Measurements from ENCODE around the gene DSG1.
"Not testable (repeated sequence)": the region's sequence is repeated elsewhere in the genome, so short reads cannot be mapped to it uniquely, and the experiment has no call there.

Gene DSG1

DNA sequence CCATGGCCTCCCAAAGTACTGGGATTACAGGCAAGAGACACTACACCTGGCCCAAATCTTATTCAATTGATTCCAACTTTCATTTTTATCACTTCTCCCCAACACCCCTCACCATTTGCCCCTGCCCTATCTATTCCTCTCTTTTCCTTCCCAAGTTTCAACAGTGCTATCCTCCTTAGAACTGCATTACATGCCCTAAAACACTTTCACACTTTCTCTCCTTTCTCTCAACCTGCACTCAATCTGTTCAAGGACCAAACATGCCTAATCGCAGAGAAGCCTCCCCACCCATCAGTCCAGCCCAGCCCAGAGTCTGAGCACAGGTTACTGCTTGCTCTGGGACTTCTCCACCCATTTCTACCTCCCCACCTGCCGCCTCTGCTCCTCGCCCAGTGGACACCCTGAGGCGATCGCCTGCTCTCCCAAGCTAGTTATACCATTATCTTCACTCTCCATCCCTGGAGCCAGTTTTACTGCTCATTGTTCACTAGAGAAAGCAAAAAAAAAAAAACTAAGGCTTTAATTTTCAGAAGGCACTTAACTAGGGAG, 23.7 kb upstream of the DSG1 start:
- H3K9ac ChIP-seq (ENCODE audit: low read length), result no peak overlapping the region
- H3K4me3 ChIP-seq (ENCODE audit: low read length), result no peak overlapping the region
- H3K36me3 ChIP-seq (ENCODE audit: control insufficient read depth, insufficient read depth, low read length), result no peaks in the 10 kb centered on the region
- no peaks in the 10 kb centered on the region for H3K27me3 ChIP-seq (ENCODE audit: control insufficient read depth, insufficient read depth, low read length)
- no peak overlapping the region for H3K27ac ChIP-seq (ENCODE audit: low read depth, low read length)
- no peaks in the 10 kb centered on the region for H3K4me1 ChIP-seq (ENCODE audit: control insufficient read depth, insufficient read depth, low read length)

DNA sequence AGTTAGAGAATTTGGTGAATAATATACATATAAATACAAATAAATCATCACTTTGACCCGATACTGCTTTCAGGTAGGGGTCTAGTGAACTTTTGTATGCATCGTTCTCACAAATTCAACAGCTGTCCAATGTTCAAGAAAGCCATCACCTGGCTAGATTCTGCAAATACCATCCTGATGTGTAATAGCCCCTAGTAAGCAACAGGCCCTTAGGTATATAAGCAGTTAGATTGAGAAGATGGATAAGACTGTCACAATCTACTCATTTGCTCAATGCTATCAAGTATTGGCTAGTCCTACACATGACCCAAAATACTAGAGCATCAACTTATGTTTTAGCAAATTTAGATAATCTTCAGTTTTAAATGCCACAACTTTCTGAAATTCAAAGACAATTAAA, 20.7 kb upstream of the DSG1 start:
- H3K4me1 ChIP-seq (ENCODE audit: control insufficient read depth, insufficient read depth, low read length), result no peaks in the 10 kb centered on the region
- H3K4me3 ChIP-seq (ENCODE audit: low read length), result no peak overlapping the region
- H3K36me3 ChIP-seq (ENCODE audit: control insufficient read depth, insufficient read depth, low read length), result no peaks in the 10 kb centered on the region

DNA sequence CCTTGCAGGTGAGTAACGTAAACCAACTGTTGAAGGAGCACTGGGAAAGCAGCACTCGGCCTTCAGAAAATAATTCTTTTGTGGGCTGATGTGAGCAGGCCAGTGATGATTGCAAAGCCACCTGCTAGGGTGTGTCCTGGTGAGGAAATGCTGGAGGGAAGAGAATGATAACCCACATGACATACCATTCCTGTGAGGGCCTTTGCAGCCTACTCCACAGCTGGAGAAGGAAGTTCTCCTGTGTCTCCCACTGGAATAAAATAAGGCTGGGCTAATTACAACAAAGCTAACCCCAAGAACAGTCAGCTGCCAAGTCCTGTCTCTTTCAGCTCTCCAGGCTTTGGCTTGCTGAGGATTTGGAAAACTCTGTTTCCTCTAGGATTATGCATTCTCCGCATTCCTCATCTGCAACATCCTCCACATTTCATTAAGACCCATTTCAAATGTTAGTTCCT, 16.7 kb upstream of the DSG1 start:
- no peaks in the 10 kb centered on the region for H3K27me3 ChIP-seq (ENCODE audit: control insufficient read depth, insufficient read depth, low read length)
- H3K27ac ChIP-seq (ENCODE audit: low read depth, low read length), result no peak overlapping the region
- H3K4me1 ChIP-seq (ENCODE audit: control insufficient read depth, insufficient read depth, low read length), result no peaks in the 10 kb centered on the region
- no peak overlapping the region for H3K4me3 ChIP-seq (ENCODE audit: low read length)
- H3K36me3 ChIP-seq (ENCODE audit: control insufficient read depth, insufficient read depth, low read length), result no peaks in the 10 kb centered on the region
- no peak overlapping the region for H3K9ac ChIP-seq (ENCODE audit: low read length)

More for the DNA sequence above, 20.7 kb upstream of the DSG1 start:
- no peak overlapping the region for H3K27ac ChIP-seq (ENCODE audit: low read depth, low read length)
- no peaks in the 10 kb centered on the region for H3K27me3 ChIP-seq (ENCODE audit: control insufficient read depth, insufficient read depth, low read length)
- no peak overlapping the region for H3K9ac ChIP-seq (ENCODE audit: low read length)

DNA sequence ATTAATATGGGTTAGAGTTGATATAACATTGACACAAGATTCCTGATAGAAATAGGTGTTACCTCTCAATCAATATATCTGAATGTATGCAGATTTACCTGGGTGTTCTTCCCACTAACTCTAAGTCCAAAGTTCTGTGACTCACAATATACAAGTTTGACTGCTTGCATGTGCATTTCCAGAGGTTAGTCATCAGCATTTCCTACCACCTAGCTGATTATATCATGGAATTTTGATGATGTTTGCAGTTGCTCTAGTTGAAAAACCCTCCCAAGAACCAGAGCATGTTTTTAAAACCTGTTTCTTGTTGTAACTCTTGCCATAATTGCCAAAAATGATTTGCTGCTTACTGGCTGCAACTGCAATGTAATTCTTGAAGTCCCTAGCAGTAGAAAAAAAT, 15.0 kb upstream of the DSG1 start:
- Histone ChIP-seq H3K27ac (ENCODE audit: low read depth, low read length) (no peak overlapping the region), H3K36me3 (ENCODE audit: control insufficient read depth, insufficient read depth, low read length) (no peaks in the 10 kb centered on the region), H3K4me3 (ENCODE audit: low read length) (no peak overlapping the region), H3K9ac (ENCODE audit: low read length) (no peak overlapping the region), H3K27me3 (ENCODE audit: control insufficient read depth, insufficient read depth, low read length) (no peaks in the 10 kb centered on the region), H3K4me1 (ENCODE audit: control insufficient read depth, insufficient read depth, low read length) (no peaks in the 10 kb centered on the region)

DNA sequence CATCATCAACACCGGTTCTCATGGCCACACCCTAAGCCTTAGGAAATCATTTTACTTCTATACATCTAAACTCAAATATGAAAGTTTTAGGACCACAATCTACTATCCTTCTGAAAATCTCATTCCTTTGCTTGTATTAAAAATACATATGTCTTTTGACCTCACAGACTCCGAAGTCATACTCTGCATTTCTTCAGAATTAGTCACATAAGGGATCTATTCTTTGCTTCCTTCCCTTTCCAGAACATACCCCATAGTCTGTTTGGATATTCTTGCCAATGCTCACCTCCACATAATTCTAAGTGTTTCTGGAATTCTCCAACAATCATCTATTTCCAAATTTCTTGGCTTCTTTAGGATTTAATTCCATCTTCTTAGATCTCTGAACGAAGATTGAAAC, 14.2 kb upstream of the DSG1 start:
- no peaks in the 10 kb centered on the region for H3K27me3 ChIP-seq (ENCODE audit: control insufficient read depth, insufficient read depth, low read length)
- no peak overlapping the region for H3K4me3 ChIP-seq (ENCODE audit: low read length)
- H3K36me3 ChIP-seq (ENCODE audit: control insufficient read depth, insufficient read depth, low read length), result no peaks in the 10 kb centered on the region
- no peak overlapping the region for H3K27ac ChIP-seq (ENCODE audit: low read depth, low read length)
- H3K4me1 ChIP-seq (ENCODE audit: control insufficient read depth, insufficient read depth, low read length), result no peaks in the 10 kb centered on the region
- H3K9ac ChIP-seq (ENCODE audit: low read length), result no peak overlapping the region

DNA sequence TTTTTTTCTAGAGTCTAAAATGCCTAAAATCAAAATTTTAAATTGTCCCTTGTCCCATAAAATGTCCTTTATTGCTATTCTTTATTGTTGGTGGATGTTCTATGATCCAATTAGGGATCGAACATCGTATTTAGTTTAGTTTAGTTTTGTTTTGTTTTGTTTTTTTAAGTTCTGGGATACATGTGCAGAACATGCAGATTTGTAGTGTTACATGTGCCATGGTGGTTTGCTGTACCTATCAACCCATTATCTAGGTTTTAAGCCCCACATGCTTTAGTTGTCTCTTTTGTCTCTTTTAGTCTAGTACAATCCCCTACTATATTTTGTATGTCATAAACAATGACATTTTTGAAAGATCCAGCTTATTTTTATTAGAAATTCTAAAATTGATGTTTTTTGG, 8.8 kb upstream of the DSG1 start:
- H3K4me3 ChIP-seq (ENCODE audit: low read length), result no peak overlapping the region
- H3K9ac ChIP-seq (ENCODE audit: low read length), result no peak overlapping the region
- H3K27ac ChIP-seq (ENCODE audit: low read depth, low read length), result no peak overlapping the region
- no peaks in the 10 kb centered on the region for H3K27me3 ChIP-seq (ENCODE audit: control insufficient read depth, insufficient read depth, low read length)
- no peaks in the 10 kb centered on the region for H3K4me1 ChIP-seq (ENCODE audit: control insufficient read depth, insufficient read depth, low read length)
- H3K36me3 ChIP-seq (ENCODE audit: control insufficient read depth, insufficient read depth, low read length), result no peaks in the 10 kb centered on the region

DNA sequence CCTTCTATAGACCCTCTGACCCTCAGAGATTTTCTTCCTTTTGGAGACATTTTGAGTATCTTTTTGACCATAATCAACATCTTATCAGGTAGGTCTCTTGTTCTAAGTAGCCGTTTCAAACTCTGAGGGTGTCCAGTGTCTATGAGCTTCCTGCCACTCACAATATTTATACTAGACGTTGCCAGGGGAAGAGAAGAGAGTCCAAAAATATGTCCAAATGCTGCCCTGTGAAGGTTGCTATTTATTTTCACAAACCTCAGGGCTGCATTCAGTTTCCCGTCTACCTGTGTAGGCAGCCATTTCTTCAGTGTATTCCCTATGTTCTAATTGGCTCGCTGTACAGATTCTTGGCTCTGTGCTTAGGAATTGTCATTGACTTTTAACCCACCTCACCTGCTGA, 986 bp upstream of the DSG1 start:
- Histone ChIP-seq H3K4me3 (ENCODE audit: low read length) (no peak overlapping the region), H3K27ac (ENCODE audit: low read depth, low read length) (no peak overlapping the region), H3K9ac (ENCODE audit: low read length) (no peak overlapping the region), H3K36me3 (ENCODE audit: control insufficient read depth, insufficient read depth, low read length) (no peaks in the 10 kb centered on the region), H3K27me3 (ENCODE audit: control insufficient read depth, insufficient read depth, low read length) (no peaks in the 10 kb centered on the region), H3K4me1 (ENCODE audit: control insufficient read depth, insufficient read depth, low read length) (no peaks in the 10 kb centered on the region)

DNA sequence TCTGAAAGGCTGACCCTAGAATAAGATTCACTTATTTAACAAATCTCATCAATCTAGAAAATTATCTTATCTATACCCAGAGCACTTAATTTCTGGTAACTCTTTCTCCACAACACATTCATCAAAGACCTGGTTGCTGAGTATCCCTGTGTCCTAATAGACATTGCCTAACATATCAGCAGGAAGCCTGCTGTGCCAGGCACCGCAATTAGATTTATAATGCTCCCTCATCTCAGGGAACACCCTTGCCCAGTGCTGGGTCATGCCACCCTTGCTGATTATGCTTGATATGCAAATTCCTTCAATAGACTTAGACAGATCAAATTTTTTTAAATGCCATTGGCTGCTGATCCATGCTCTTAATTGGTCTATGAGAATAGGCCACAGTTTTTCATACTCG, 3.8 kb downstream of the DSG1 start:
- no peaks in the 10 kb centered on the region for H3K4me1 ChIP-seq (ENCODE audit: control insufficient read depth, insufficient read depth, low read length)
- H3K27me3 ChIP-seq (ENCODE audit: control insufficient read depth, insufficient read depth, low read length), result no peaks in the 10 kb centered on the region
- H3K27ac ChIP-seq (ENCODE audit: low read depth, low read length), result no peak overlapping the region
- no peak overlapping the region for H3K4me3 ChIP-seq (ENCODE audit: low read length)
- no peaks in the 10 kb centered on the region for H3K36me3 ChIP-seq (ENCODE audit: control insufficient read depth, insufficient read depth, low read length)
- no peak overlapping the region for H3K9ac ChIP-seq (ENCODE audit: low read length)

DNA sequence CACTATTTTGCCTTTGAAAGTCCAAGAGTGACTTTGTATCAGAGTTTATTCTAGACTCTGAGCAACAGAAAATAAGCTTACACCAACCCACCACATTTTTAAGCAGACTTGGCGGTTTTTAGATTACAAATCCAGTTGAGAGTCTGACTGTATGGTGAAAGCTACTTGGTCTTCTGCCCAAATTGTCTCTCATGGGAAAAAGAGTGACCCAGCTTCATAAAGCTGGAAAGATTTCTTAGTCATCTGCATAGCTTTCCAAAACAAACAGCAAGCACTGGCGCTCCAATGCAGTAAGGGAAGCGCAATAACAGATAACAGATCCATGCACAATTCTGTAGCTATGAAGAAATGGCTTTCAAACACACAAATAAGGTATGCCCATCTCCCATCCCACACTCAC, 7.1 kb downstream of the DSG1 start:
- Histone ChIP-seq H3K36me3 (ENCODE audit: control insufficient read depth, insufficient read depth, low read length) (no peaks in the 10 kb centered on the region), H3K27me3 (ENCODE audit: control insufficient read depth, insufficient read depth, low read length) (no peaks in the 10 kb centered on the region), H3K4me1 (ENCODE audit: control insufficient read depth, insufficient read depth, low read length) (no peaks in the 10 kb centered on the region), H3K27ac (ENCODE audit: low read depth, low read length) (no peak overlapping the region), H3K9ac (ENCODE audit: low read length) (no peak overlapping the region), H3K4me3 (ENCODE audit: low read length) (no peak overlapping the region)

DNA sequence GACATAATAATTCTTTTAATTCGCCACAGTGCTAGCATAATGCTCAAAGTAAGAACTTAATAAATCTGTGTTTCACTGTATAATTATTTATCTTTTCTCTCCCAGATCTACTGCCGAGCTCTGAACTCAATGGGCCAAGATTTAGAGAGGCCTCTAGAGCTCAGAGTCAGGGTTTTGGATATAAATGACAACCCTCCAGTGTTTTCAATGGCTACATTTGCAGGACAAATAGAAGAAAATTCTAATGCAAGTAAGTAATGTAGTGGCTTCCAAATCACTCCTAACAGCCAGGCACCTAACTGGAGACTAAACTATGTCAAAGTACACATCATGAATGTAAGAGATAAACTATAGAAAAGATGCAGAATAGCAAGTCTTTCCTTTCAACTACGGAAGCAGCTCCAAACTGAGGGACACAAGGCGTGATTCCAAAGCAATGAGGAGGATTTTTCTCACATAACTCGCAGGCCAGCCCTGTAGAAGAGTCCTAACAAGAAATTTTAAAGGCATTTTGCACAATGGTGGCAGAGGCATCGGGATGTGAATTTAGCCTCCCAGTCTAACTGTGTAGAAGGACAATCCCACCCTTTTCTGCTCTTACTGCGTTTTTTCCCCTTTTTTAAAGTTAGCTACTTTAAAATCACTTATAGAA, 12.0 kb downstream of the DSG1 start:
- no peak overlapping the region for H3K9ac ChIP-seq (ENCODE audit: low read length)
- H3K4me1 ChIP-seq (ENCODE audit: control insufficient read depth, insufficient read depth, low read length), result no peaks in the 10 kb centered on the region
- no peak overlapping the region for H3K4me3 ChIP-seq (ENCODE audit: low read length)
- no peaks in the 10 kb centered on the region for H3K27me3 ChIP-seq (ENCODE audit: control insufficient read depth, insufficient read depth, low read length)
- H3K27ac ChIP-seq (ENCODE audit: low read depth, low read length), result no peak overlapping the region
- no peaks in the 10 kb centered on the region for H3K36me3 ChIP-seq (ENCODE audit: control insufficient read depth, insufficient read depth, low read length)

DNA sequence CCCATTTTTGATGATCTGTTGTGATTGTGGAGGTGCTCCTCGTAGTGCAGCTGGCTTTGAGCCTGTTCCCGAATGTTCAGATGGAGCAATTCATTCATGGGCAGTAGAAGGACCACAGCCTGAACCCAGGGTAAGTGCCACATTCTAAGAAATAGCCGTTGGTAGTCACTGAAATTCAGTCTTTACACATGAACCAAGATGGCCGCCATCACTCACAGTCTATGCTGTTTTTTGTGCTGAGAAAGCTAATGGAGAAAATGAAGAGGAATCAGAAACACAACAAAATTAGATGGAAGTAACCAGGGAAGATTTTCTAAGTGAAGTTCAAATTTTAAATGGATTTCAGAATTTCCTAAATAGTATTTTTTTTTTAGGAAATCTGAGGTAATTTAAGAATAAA, 25.5 kb downstream of the DSG1 start:
- Histone ChIP-seq H3K36me3 (ENCODE audit: control insufficient read depth, insufficient read depth, low read length) (no peaks in the 10 kb centered on the region), H3K27ac (ENCODE audit: low read depth, low read length) (no peak overlapping the region), H3K4me3 (ENCODE audit: low read length) (no peak overlapping the region), H3K27me3 (ENCODE audit: control insufficient read depth, insufficient read depth, low read length) (no peaks in the 10 kb centered on the region), H3K4me1 (ENCODE audit: control insufficient read depth, insufficient read depth, low read length) (no peaks in the 10 kb centered on the region), H3K9ac (ENCODE audit: low read length) (no peak overlapping the region)

DNA sequence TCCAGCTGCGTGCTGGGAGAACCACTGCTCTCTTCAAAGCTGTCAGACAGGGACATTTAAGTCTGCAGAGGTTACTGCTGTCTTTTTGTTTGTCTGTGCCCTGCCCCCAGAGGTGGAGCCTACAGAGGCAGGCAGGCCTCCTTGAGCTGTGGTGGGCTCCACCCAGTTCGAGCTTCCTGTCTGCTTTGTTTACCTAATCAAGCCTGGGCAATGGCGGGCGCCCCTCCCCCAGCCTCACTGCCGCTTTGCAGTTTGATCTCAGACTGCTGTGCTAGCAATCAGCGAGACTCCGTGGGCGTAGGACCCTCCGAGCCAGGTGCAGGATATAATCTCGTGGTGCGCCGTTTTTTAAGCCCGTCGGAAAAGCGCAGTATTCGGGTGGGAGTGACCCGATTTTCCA, 35.4 kb downstream of the DSG1 start:
- not testable (repeated sequence) for H3K36me3 ChIP-seq (ENCODE audit: control insufficient read depth, insufficient read depth, low read length); H3K4me3 ChIP-seq (ENCODE audit: low read length); H3K9ac ChIP-seq (ENCODE audit: low read length); H3K27me3 ChIP-seq (ENCODE audit: control insufficient read depth, insufficient read depth, low read length); H3K27ac ChIP-seq (ENCODE audit: low read depth, low read length); H3K4me1 ChIP-seq (ENCODE audit: control insufficient read depth, insufficient read depth, low read length)

DNA sequence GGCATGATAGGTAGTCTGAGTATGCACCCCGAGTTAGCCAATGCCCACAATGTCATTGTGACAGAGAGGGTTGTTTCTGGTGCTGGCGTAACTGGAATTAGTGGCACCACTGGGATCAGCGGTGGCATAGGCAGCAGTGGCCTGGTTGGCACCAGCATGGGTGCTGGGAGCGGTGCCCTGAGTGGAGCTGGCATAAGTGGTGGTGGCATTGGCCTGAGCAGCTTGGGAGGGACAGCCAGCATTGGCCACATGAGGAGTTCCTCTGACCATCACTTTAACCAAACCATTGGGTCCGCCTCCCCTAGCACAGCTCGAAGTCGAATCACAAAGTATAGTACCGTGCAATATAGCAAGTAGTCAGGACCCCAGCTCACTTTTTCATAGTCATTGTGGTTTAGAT, 37.0 kb downstream of the DSG1 start:
- H3K4me3 ChIP-seq (ENCODE audit: low read length), result no peak overlapping the region
- no peaks in the 10 kb centered on the region for H3K36me3 ChIP-seq (ENCODE audit: control insufficient read depth, insufficient read depth, low read length)
- H3K4me1 ChIP-seq (ENCODE audit: control insufficient read depth, insufficient read depth, low read length), result no peaks in the 10 kb centered on the region
- no peak overlapping the region for H3K27ac ChIP-seq (ENCODE audit: low read depth, low read length)
- no peak overlapping the region for H3K9ac ChIP-seq (ENCODE audit: low read length)
- no peaks in the 10 kb centered on the region for H3K27me3 ChIP-seq (ENCODE audit: control insufficient read depth, insufficient read depth, low read length)
